Osteoblast (primary cell): ENCODE data around the gene SLC36A3. TPM values are rescaled to one million over a fixed set of nuclear protein-coding genes. Genes with fewer than 3 reads are reported as not detected.
"Not testable (repeated sequence)": the region's sequence is repeated elsewhere in the genome, so short reads cannot be mapped to it uniquely, and the experiment has no call there.

Source experiments
- DNase-seq: peaks from one replicate; pipeline ENCODE4 v3.0.0; 2011; ENCODE audit warnings: low spot score, mixed read lengths; ENCODE audit not compliant: insufficient read length; ENCODE audit errors: missing footprints
- H2AFZ ChIP-seq: 2 replicates; pipeline ENCODE4 v1.6.0; 2011; ENCODE audit warnings: mild to moderate bottlenecking, low read length
- H3K27ac ChIP-seq: 2 replicates; pipeline ENCODE4 v1.5.1; 2011; ENCODE audit warnings: mild to moderate bottlenecking, low read depth, low read length, moderate library complexity
- H3K27me3 ChIP-seq: 2 replicates; pipeline ENCODE4 v1.6.0; 2012; ENCODE audit warnings: mild to moderate bottlenecking, control low read depth, inconsistent platforms, low read length, moderate library complexity; ENCODE audit not compliant: insufficient read depth
- H3K36me3 ChIP-seq: 2 replicates; pipeline ENCODE4 v1.5.1; 2011; ENCODE audit warnings: mild to moderate bottlenecking, low read length, control low read depth, moderate library complexity; ENCODE audit not compliant: insufficient read depth
- H3K4me1 ChIP-seq: 2 replicates; pipeline ENCODE4 v1.5.1; 2011; ENCODE audit warnings: mild to moderate bottlenecking, low read length, control low read depth, moderate library complexity; ENCODE audit not compliant: insufficient read depth
- H3K4me2 ChIP-seq: 2 replicates; pipeline ENCODE4 v1.6.0; 2011; ENCODE audit warnings: mild to moderate bottlenecking, low read length; ENCODE audit not compliant: insufficient read depth
- H3K4me3 ChIP-seq: fragments of 200-600 bp; sonication (generic); 3 replicates; pipeline ENCODE4 v1.5.1; 2012; ENCODE audit warnings: mild to moderate bottlenecking, low read length, inconsistent platforms; ENCODE audit not compliant: insufficient read depth
- H3K79me2 ChIP-seq: 2 replicates; pipeline ENCODE4 v1.6.0; 2012; ENCODE audit warnings: mild to moderate bottlenecking, low read length, control low read depth, inconsistent platforms; ENCODE audit not compliant: insufficient read depth
- H3K9me3 ChIP-seq: 2 replicates; pipeline ENCODE4 v1.5.1; 2011; ENCODE audit warnings: low read depth, low read length, control low read depth
- H4K20me1 ChIP-seq: 2 replicates; pipeline ENCODE4 v1.6.0; 2012; ENCODE audit warnings: mild to moderate bottlenecking, low read length, control low read depth; ENCODE audit not compliant: insufficient read depth
- CTCF ChIP-seq: IDR thresholded peaks from 2 replicates; pipeline ENCODE4 v1.5.1; 2011; ENCODE audit warnings: mild to moderate bottlenecking, low read depth, low read length, moderate library complexity; ENCODE audit errors: extremely low read depth
- total RNA-seq: library from RNA; depleted of rRNA; stranded (reverse); fragments of >200 nt; gene quantifications from 2 replicates; pipeline ENCODE4 v1.2.3, GENCODE V29; 2012

SLC36A3 gene
- total RNA-seq, 1 donor: not detected

- Histone ChIP-seq H3K79me2 (no peaks in the 10 kb centered on the region), H3K27ac (no peak overlapping the region), H3K9me3 (no peaks in the 10 kb centered on the region), H2AFZ (no peak overlapping the region), H4K20me1 (no peaks in the 10 kb centered on the region), H3K4me1 (no peaks in the 10 kb centered on the region), H3K36me3 (no peaks in the 10 kb centered on the region), H3K27me3 (no peaks in the 10 kb centered on the region), H3K4me3 (no peak overlapping the region), H3K4me2 (no peak overlapping the region)
- peak; percentile 94 for DNase-seq
- TF ChIP-seq CTCF: peak; percentile 98
Observed at GRCh38 chr5:151315998-151316597, 12.5 kb upstream of the SLC36A3 start.

- no peak overlapping the region for H3K4me3 ChIP-seq
- no peak overlapping the region for H2AFZ ChIP-seq
- no peaks in the 10 kb centered on the region for H3K36me3 ChIP-seq
- H4K20me1 ChIP-seq: no peaks in the 10 kb centered on the region
- no peaks in the 10 kb centered on the region for H3K79me2 ChIP-seq
- H3K9me3 ChIP-seq: no peaks in the 10 kb centered on the region
- no peaks in the 10 kb centered on the region for H3K27me3 ChIP-seq
- no peaks in the 10 kb centered on the region for H3K4me1 ChIP-seq
- no peak for DNase-seq
- H3K27ac ChIP-seq: no peak overlapping the region
- no peak overlapping the region for H3K4me2 ChIP-seq
- no peak for TF ChIP-seq CTCF
Observed at GRCh38 chr5:151313357-151313756, 9.8 kb upstream of the SLC36A3 start.

DNA sequence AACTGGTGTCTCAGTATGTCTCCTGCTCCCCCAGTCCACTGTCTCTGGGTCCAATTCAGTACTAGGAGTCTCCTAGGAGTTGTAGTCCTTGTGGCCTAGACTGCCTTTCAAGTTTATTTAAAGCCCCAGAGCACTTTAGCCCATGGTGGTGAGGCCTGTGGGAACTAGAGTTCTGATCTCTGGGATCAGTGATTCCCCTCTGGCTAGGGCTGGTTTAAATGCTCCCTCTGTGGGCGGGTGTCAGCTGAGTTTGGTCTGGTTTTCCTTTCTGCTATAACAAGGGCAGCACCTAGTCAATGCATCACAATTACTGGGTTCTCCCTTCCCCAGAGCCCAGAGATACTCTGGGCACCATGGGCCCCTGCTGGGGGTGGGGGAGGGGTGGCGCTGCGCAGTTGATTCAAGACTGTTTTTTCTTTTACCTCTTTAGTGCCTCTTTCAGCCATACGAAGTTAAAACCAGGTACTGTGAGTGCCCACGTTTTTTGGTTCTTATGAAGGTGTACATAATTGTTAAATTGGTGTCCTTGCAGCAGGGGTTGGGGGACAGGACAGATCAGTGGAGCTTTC, 9.3 kb upstream of the SLC36A3 start:
- Histone ChIP-seq H3K27me3 (no peaks in the 10 kb centered on the region), H3K27ac (no peak overlapping the region), H4K20me1 (no peaks in the 10 kb centered on the region), H3K4me2 (no peak overlapping the region), H3K9me3 (no peaks in the 10 kb centered on the region), H3K79me2 (no peaks in the 10 kb centered on the region), H3K4me1 (no peaks in the 10 kb centered on the region), H3K4me3 (no peak overlapping the region), H2AFZ (no peak overlapping the region), H3K36me3 (no peaks in the 10 kb centered on the region)
- no peak for TF ChIP-seq CTCF
- DNase-seq: no peak

GRCh38 chr5:151310932-151311331, 7.4 kb upstream of the SLC36A3 start:
- H2AFZ ChIP-seq: no peak overlapping the region
- TF ChIP-seq CTCF: no peak

DNA sequence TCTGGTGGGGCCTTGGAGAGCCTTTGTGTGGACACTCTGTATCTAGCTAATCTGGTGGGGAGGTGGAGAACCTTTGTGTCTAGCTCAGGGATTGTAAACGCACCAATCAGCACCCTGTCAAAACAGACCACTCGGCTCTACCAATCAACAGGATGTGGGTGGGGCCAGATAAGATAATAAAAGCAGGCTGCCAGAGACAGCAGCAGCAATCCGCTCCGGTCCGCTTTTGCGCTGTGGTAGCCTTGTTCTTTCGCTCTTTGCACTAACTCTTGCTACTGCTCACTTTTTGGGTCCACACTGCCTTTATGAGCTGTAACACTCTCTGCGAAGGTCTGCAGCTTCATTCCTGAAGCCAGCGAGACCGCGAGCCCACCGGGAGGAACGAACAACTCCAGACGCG, 6.3 kb upstream of the SLC36A3 start:
- not testable (repeated sequence) for H3K79me2 ChIP-seq, H4K20me1 ChIP-seq, DNase-seq, H3K36me3 ChIP-seq, H3K9me3 ChIP-seq, H3K4me3 ChIP-seq, H3K4me2 ChIP-seq, H2AFZ ChIP-seq, H3K27ac ChIP-seq, H3K27me3 ChIP-seq, H3K4me1 ChIP-seq

More at GRCh38 chr5:151310932-151311331, 7.4 kb upstream of the SLC36A3 start:
- no peak overlapping the region for H3K27ac ChIP-seq
- H3K27me3 ChIP-seq: no peaks in the 10 kb centered on the region
- no peaks in the 10 kb centered on the region for H3K79me2 ChIP-seq
- no peaks in the 10 kb centered on the region for H3K4me1 ChIP-seq
- H4K20me1 ChIP-seq: no peaks in the 10 kb centered on the region
- no peaks in the 10 kb centered on the region for H3K9me3 ChIP-seq
- no peak for DNase-seq
- H3K4me3 ChIP-seq: no peak overlapping the region
- H3K4me2 ChIP-seq: no peak overlapping the region
- no peaks in the 10 kb centered on the region for H3K36me3 ChIP-seq

DNA sequence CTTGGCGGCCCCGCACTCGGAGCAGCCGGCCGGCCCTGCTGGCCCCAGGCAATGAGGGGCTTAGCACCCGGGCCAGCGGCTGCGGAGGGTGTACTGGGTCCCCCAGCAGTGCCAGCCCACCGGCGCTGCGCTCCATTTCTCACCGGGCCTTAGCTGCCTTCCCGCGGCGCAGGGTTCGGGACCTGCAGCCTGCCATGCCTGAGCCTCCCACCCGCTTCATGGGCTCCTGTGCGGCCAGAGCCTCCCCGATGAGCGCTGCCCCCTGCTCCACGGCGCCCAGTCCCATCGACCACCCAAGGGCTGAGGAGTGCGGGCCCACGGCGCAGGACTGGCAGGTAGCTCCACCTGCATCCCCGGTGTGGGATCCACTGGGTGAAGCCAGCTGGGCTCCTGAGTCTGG, 5.7 kb upstream of the SLC36A3 start:
- H3K9me3 ChIP-seq, H2AFZ ChIP-seq, H3K79me2 ChIP-seq, H4K20me1 ChIP-seq, H3K27me3 ChIP-seq, H3K27ac ChIP-seq, H3K4me3 ChIP-seq, H3K36me3 ChIP-seq, H3K4me2 ChIP-seq, H3K4me1 ChIP-seq, DNase-seq: not testable (repeated sequence)
